ENCODE results near the gene KCNH2.

Gene KCNH2

DNA sequence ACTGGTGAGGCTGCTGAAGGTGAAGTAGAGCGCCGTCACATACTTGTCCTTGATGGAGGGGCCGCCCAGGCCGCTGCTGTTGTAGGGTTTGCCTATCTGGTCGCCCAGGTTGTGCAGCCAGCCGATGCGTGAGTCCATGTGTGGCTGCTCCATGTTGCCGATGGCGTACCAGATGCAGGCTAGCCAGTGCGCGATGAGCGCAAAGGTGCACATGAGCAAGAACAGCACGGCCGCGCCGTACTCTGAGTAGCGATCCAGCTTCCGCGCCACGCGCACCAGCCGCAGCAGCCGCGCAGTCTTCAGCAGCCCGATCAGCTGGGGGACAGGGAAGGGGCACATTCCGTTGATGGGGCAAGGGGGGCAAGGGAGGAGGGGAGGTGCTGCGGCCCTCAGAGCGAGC is 26.6 kb downstream of the KCNH2 start:
- no peak overlapping the region for H3K9ac ChIP-seq (ENCODE audit: low read depth, low read length)
- no peaks in the 10 kb centered on the region; the same call in 1 of the 2 replicates for H3K9me3 ChIP-seq (ENCODE audit: control insufficient read depth, insufficient read depth, low read length)
- peaks cover 35% of the 10 kb centered on the region for H3K4me1 ChIP-seq (ENCODE audit: insufficient read depth, low read length)
- H3K36me3 ChIP-seq (ENCODE audit: insufficient read depth, low read length), result no peaks in the 10 kb centered on the region

DNA sequence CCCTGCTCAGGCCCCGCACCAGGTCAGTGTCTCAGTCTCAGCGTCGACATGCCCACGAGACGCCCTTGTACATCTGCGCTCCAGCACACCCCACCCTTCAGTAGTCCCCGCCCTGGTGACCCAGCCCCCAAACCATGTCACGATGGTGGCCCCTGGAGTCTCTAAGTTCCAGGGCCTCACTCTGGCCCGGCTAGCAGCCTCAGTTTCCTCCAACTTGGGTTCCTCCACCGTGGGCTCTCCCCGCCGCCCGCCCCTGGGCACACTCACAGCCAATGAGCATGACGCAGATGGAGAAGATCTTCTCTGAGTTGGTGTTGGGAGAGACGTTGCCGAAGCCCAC is 27.0 kb downstream of the KCNH2 start:
- Histone ChIP-seq H3K9me3 (ENCODE audit: control insufficient read depth, insufficient read depth, low read length) (no peaks in the 10 kb centered on the region; the same call in 1 of the 2 replicates), H3K4me1 (ENCODE audit: insufficient read depth, low read length) (peaks cover 34% of the 10 kb centered on the region), H3K36me3 (ENCODE audit: insufficient read depth, low read length) (no peaks in the 10 kb centered on the region), H3K9ac (ENCODE audit: low read depth, low read length) (no peak overlapping the region)

DNA sequence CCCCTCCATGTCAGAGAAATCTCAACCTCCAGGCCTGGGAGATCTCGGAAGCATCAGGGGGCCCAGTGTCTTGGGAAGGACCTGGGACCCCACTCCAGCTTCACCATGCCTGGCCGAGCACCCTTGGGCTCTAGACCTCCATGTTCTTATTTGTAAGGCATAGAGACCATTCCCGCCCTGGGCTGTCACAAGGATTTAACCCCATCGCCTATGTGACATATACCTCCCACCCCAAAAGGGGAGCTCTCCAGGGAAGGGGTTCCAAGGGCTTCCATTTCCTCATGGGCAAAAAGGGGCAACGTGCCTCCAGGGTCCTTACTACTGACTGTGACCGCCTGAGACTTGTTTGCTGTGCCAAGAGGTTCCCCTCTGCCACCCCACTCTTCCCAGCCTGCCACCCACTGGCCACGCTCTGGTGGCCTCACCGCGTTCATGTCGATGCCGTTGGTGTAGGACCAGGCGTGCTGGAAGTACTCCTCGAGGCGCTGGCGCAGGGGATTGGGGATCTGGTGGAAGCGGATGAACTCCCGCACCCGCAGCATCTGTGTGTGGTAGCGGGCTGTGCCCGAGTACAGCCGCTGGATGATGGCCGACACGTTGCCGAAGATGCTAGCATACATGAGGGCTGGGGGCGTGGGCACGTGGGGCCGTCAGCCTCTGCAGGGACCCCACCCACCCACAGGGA is 27.5 kb downstream of the KCNH2 start:
- Histone ChIP-seq H3K9ac (ENCODE audit: low read depth, low read length) (no peak overlapping the region), H3K4me1 (ENCODE audit: insufficient read depth, low read length) (peaks cover 31% of the 10 kb centered on the region)

DNA sequence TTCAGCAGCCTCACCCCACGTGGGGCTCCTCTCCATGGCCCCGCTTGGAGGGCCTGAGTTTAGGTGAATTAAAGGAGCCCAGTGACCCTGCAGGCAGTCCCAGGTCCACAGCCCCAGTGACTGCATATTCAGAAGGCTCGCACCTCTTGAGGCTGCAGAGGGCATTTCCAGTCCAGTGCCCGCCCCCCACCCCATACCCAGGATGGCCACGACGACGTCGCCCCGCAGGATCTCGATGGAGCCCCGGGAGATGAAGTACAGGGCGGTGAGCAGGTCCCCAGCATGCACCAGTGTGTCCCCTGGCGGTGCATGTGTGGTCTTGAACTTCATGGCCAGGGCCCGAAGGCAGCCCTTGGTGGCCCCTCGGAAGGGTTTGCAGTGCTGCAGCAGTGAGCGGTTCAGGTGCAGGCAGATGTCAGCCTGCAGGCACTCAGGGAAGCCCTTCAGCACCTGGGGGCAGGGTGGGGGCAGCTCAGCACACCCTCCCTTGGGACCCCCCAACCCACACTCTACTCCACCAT is 28.1 kb downstream of the KCNH2 start:
- Histone ChIP-seq H3K9ac (ENCODE audit: low read depth, low read length) (no peak overlapping the region), H3K4me1 (ENCODE audit: insufficient read depth, low read length) (peaks cover 26% of the 10 kb centered on the region), H3K36me3 (ENCODE audit: insufficient read depth, low read length) (no peaks in the 10 kb centered on the region), H3K9me3 (ENCODE audit: control insufficient read depth, insufficient read depth, low read length) (no peaks in the 10 kb centered on the region)

More for the DNA sequence above, 27.5 kb downstream of the KCNH2 start:
- no peaks in the 10 kb centered on the region for H3K9me3 ChIP-seq (ENCODE audit: control insufficient read depth, insufficient read depth, low read length)
- no peaks in the 10 kb centered on the region for H3K36me3 ChIP-seq (ENCODE audit: insufficient read depth, low read length)

DNA sequence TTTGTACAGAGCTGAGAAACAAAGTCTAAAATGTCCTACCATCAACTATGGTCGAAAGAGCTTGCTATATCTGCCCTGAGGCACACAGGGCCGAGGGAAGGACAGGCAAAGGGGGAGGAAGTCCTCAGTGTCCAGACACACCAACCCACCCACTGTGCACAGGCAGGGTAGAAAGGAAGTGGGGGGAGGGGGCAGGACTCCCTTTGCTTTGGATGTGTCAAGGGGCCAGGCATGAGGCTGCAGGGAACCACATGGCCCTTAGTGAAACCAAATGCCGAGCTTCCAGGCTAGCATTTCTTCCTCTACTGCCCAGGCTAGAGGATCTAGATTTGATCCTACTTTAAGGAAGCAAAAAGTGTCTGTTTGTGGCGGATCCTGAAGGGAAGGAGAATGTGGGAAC is 28.6 kb downstream of the KCNH2 start:
- H3K9me3 ChIP-seq (ENCODE audit: control insufficient read depth, insufficient read depth, low read length), result no peaks in the 10 kb centered on the region
- peaks cover 21% of the 10 kb centered on the region for H3K4me1 ChIP-seq (ENCODE audit: insufficient read depth, low read length)
- H3K36me3 ChIP-seq (ENCODE audit: insufficient read depth, low read length), result no peaks in the 10 kb centered on the region
- no peak overlapping the region for H3K9ac ChIP-seq (ENCODE audit: low read depth, low read length)

DNA sequence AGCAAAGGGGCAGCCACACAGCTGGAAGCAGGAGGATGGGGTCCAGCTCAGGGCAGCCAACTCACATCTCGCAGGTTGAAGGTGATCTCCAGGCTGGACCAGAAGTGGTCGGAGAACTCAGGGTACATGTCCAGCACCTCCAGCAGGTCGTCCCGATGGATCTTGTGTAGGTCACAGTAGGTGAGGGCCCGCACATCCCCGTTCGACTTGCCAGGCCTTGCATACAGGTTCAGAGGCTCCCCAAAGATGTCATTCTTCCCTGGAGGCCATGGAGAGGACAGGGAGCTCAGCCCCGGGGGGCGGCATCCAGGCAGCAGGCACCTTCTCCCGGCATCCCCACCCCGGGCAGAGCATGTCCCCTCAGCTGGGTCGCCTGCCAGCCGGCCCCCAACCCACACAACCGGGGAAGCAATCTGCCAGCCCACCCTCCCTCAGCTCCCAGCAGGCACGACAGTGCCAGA is 29.3 kb downstream of the KCNH2 start:
- Histone ChIP-seq H3K4me1 (ENCODE audit: insufficient read depth, low read length) (peaks cover 17% of the 10 kb centered on the region), H3K9ac (ENCODE audit: low read depth, low read length) (no peak overlapping the region), H3K9me3 (ENCODE audit: control insufficient read depth, insufficient read depth, low read length) (no peaks in the 10 kb centered on the region), H3K36me3 (ENCODE audit: insufficient read depth, low read length) (no peaks in the 10 kb centered on the region)

DNA sequence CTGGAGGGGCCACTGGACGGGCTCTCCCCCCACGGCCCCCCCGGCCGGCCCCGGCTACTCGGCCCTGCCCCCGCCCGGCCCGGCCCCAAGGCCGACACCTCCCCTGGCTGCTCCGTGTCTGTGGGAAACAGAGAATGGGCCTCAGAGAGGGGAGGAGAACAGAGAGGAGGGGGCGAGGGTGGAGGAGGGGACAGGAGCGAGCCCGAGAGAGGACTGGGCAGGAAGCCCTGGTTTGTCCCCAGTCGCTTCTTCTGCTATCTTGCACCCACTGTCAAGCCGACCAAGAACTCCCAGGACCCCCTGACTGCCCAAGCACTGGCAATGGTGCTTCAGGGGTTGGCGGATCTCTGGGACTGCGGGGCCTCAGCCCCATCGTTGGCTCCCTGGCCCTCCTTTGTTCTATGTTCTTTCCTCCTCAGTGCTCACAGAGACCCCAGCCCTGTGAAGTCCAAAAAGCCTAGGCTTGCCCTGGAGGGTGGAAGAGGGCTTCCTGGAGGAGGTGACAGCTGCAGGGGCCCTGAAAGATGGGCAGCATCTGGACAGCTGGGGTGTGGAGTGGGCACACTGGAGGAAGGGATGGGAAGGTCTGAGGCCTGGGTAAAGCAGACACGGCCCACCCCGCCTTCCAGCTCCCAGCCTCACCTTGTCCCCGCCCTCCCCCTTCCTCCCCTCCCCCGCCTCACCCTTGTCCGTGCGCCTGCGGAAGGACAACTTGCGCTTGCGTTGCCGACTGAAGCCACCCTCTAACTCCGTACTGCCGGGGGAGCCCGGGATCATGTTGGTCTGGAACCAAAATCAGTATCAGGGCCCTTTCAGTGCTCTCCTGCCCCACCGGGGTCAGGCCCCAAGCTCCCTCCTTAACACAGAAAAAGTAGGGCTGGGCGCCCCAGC is 30.1 kb downstream of the KCNH2 start:
- peaks cover 17% of the 10 kb centered on the region for H3K4me1 ChIP-seq (ENCODE audit: insufficient read depth, low read length)
- peak overlapping the region; percentile 26; the same call in 1 of the 2 replicates for H3K9ac ChIP-seq (ENCODE audit: low read depth, low read length)
- H3K36me3 ChIP-seq (ENCODE audit: insufficient read depth, low read length), result no peaks in the 10 kb centered on the region
- H3K9me3 ChIP-seq (ENCODE audit: control insufficient read depth, insufficient read depth, low read length), result no peaks in the 10 kb centered on the region

DNA sequence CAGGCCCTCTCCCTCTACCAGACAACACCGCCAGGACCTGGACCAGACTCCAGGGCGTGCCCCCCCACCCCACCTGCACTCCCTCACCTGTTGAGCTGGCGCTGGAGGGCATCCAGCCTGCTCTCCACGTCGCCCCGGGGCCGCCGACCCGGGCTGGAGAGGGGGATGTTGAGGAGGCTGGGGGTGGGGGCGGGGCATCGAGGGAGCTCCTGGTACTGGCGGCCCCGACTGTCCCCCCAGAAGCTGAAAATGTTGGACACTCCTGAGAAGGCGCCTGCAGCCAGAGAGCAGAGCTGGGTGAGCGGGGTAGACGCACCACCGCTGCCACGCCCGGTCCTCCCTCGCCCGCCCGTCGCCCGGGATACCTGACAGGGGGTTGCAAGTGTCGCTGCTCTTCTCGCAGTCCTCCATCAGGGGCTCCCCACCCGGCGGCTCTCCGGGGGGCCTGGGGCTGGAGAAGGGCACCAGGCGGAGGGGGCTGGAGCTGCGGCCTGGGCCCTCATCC is 30.8 kb downstream of the KCNH2 start:
- Histone ChIP-seq H3K36me3 (ENCODE audit: insufficient read depth, low read length) (no peaks in the 10 kb centered on the region), H3K9me3 (ENCODE audit: control insufficient read depth, insufficient read depth, low read length) (no peaks in the 10 kb centered on the region), H3K9ac (ENCODE audit: low read depth, low read length) (peak overlapping the region; percentile 26; the same call in 1 of the 2 replicates), H3K4me1 (ENCODE audit: insufficient read depth, low read length) (peaks cover 17% of the 10 kb centered on the region)

DNA sequence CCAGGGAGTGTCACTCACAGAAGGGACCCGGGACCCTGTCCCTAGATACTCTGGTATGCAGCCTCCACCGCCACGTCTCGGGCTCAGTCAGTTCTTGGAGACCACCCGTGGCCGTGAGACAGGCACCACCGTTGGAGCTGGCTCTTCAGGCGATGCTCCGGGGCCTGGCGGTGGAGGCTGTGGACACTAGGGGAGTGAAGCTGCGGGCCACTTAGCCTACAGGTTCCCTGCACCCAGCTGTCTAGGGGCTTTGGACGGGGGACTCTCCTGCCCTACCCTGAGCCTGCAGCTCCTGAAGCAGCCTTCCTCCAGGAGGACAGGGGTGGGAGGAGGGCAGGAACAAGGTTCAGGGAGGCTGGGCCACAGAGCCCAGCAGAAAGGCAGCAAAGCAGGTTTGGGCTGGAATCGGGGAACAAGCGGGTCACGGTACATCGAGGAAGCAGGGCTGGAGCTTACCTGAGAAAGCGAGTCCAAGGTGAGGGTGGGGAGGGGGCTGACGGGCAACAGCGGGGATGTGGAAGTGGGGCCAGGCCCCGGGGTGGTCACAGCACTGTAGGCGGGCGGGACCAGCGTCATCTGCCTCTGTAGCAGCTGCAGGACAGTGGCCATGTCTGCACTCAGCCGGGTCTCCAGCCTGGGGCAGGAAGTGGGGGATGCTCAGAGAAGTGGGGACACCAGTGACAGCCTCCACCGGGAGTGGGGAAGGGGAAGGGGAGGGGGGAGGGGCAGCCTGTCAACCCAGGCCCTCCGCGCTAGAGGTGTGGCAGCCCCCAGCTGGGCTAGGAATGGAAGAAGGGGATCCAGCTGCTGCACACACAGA is 31.5 kb downstream of the KCNH2 start:
- no peaks in the 10 kb centered on the region for H3K36me3 ChIP-seq (ENCODE audit: insufficient read depth, low read length)
- H3K4me1 ChIP-seq (ENCODE audit: insufficient read depth, low read length), result peaks cover 17% of the 10 kb centered on the region
- H3K9ac ChIP-seq (ENCODE audit: low read depth, low read length), result peak overlapping the region; percentile 26; the same call in 1 of the 2 replicates
- H3K9me3 ChIP-seq (ENCODE audit: control insufficient read depth, insufficient read depth, low read length), result no peaks in the 10 kb centered on the region

DNA sequence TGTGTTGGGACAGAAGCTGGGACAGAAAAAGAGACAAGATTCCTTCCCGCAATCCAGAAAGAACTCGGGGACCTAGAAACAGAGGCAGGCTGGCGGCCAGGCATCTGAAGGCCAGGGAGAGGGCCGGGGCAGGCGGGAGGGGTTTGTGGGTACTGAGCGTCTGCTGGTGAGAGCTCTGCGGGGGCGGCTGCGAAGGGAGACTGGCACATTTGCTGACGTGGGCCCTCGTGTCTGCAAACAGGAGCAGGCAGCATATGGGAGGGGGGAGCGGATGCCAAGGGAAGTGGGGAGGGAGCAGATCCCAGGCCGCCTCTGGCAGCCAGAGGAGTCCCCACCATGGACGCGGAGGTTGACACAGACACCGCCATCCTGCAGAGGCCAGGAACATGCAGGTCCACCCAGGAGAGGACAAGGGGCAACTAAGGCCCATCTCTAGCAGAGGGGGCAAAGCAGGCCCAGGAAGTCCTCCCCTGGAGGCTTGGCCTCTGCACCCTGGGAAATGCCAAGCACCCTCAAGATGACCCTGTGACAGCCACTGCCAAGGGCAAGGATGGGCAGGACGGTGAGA is 32.2 kb downstream of the KCNH2 start:
- no peak overlapping the region for H3K9ac ChIP-seq (ENCODE audit: low read depth, low read length)
- H3K36me3 ChIP-seq (ENCODE audit: insufficient read depth, low read length), result no peaks in the 10 kb centered on the region
- H3K4me1 ChIP-seq (ENCODE audit: insufficient read depth, low read length), result peaks cover 17% of the 10 kb centered on the region
- no peaks in the 10 kb centered on the region for H3K9me3 ChIP-seq (ENCODE audit: control insufficient read depth, insufficient read depth, low read length)

DNA sequence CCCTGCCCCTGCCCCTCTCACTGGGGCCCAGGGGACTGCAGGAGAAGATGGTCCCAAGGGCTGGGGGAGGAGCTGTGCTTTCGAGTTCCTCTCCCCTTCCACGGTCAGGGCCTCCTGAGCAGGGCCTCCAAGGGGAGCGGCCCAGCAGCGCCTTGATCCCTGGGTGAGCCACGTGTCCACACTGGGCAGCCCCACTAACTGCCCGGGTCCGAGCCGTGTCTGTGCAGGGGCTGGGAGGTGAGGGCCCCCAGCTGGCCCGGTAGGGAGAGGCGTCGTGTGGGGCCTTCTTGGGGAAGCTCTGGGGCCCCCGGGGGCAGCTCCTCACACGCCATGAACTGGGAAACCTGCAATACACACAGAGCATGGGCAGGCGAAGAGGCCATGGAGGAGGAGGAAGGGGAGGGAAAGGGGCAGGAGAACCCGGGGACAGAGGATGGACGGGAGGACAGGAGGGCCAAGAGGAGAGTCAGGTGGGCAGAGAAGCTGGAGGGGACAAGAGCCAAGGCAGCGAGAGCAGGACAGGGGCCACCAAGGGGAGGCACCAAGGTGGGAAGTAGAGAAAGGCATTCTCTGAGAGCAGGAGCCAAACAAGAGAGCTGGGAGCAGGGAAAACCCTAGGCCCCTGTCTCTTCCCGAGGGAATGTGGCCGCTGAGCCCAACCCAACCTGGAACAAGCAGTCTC is 32.8 kb downstream of the KCNH2 start:
- no peaks in the 10 kb centered on the region for H3K36me3 ChIP-seq (ENCODE audit: insufficient read depth, low read length)
- H3K4me1 ChIP-seq (ENCODE audit: insufficient read depth, low read length), result peaks cover 17% of the 10 kb centered on the region
- H3K9me3 ChIP-seq (ENCODE audit: control insufficient read depth, insufficient read depth, low read length), result no peaks in the 10 kb centered on the region
- no peak overlapping the region for H3K9ac ChIP-seq (ENCODE audit: low read depth, low read length)

DNA sequence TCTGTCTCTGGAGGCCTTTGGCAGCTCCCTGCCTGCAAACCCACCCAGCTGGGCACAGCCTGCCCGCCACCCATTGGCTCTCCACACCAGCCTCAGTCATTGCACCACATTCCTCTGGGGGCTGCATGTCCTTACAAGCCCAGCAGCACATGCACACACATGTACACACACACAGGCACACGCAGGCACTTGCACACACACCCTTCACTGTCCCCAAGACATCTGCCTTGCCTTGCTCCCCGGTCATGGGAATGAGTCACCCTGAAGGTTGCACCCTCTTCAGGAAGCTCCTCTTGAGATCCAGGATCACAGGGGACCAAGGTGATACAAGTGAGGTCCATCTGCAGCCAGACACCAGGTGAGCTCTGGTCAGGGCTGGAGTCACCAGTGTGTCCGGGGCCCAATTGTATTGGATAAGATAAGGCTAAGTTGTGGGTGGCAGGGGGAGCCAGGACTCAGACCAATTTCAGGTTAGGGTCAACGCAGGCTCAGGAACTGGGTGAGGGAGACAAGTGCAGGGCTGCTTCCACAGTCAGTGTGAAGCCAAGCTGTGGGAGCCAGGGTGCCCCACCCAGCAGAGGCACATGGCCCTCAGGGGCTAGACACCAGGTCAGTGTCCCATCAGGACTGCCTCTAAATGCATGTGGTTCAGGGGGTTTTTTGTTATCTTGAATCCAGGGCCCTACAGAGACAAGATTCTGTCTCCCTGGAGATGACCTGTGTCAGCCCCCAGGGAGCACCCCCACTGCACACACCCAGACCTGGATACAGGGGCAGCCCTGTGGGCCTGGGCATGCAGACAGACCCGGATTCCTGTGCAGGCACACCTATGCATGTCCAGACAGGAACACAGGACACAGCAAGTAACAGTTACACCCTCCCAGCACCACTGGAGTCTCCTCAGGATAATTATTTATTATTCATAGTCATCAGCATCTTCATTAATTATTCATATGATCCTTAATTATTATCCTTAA is 33.8 kb downstream of the KCNH2 start:
- H3K9me3 ChIP-seq (ENCODE audit: control insufficient read depth, insufficient read depth, low read length), result no peaks in the 10 kb centered on the region
- no peaks in the 10 kb centered on the region for H3K36me3 ChIP-seq (ENCODE audit: insufficient read depth, low read length)
- H3K9ac ChIP-seq (ENCODE audit: low read depth, low read length), result no peak overlapping the region
- H3K4me1 ChIP-seq (ENCODE audit: insufficient read depth, low read length), result peaks cover 10% of the 10 kb centered on the region

All from ES-I3 (cell line).